Naive thymus-derived CD4-positive, alpha-beta T cell (primary cell): ENCODE data around the gene SEC14L5. TPM values are rescaled to one million over a fixed set of nuclear protein-coding genes. Genes with fewer than 3 reads are reported as not detected.

Experiments used
- ATAC-seq: fragments of 150-1000 bp; cut with Tn5 transposase; 2 replicates; pipeline ENCODE4 v1.10.0; 2021; ENCODE audit warnings: mild to moderate bottlenecking, moderate library complexity
- CTCF ChIA-PET: fragments of 350-600 bp; sonication (Branson Sonifier 250); formaldehyde crosslinking; loops from one replicate; lab custom pipeline; 2021; ENCODE audit warnings: antibody characterized with exemption; lab: Charles Lee
- POLR2A ChIA-PET: fragments of 350-600 bp; sonication (Branson Sonifier 250); formaldehyde crosslinking; loops from one replicate; lab custom pipeline; 2021; ENCODE audit warnings: antibody characterized with exemption, inconsistent platforms; lab: Charles Lee
- DNase-seq, 9 donors: peaks; one replicate each; pipeline versions ENCODE4 v3.0.0 to v3.0.0-alpha.2; 2020 to 2022; ENCODE audit warnings: mixed read lengths in 1 of 9
- H3K27ac ChIP-seq: one replicate; pipeline ENCODE4 v1.7.0; 2013; ENCODE audit warnings: mild to moderate bottlenecking, low read depth, low read length, moderate library complexity
- H3K27me3 ChIP-seq, 2 donors: one replicate each; pipeline ENCODE4 v1.7.0; 2013; ENCODE audit warnings: low read length in 2 of 2, mild to moderate bottlenecking in 2 of 2, moderate library complexity in 2 of 2; ENCODE audit not compliant: control insufficient read depth in 2 of 2, insufficient read depth in 2 of 2
- H3K36me3 ChIP-seq, 3 experiments: 1 replicate in 2 of 3; 2 replicates in 1 of 3; pipeline ENCODE4 v1.7.0; 2013; ENCODE audit warnings: low read length in 3 of 3, mild to moderate bottlenecking in 3 of 3, moderate library complexity in 1 of 3; ENCODE audit not compliant: insufficient read depth in 3 of 3, control insufficient read depth in 2 of 3
- H3K4me1 ChIP-seq, 2 donors: one replicate each; pipeline ENCODE4 v1.7.0; 2013; ENCODE audit warnings: low read length in 2 of 2, mild to moderate bottlenecking in 2 of 2, moderate library complexity in 1 of 2; ENCODE audit not compliant: control insufficient read depth in 2 of 2, insufficient read depth in 2 of 2
- H3K4me3 ChIP-seq: 2 replicates; pipeline ENCODE4 v1.7.0; 2013; ENCODE audit warnings: mild to moderate bottlenecking, low read length
- H3K9me3 ChIP-seq, 3 experiments: 1 replicate in 2 of 3; 2 replicates in 1 of 3; pipeline ENCODE4 v1.7.0; 2013; ENCODE audit warnings: low read length in 3 of 3; ENCODE audit not compliant: control insufficient read depth in 2 of 3
- H3K27ac Mint-ChIP-seq, 9 donors: one replicate each; pipeline ENCODE4 v1.8.0; 2020 to 2022; ENCODE audit warnings: mixed read lengths in 9 of 9, mild to moderate bottlenecking in 8 of 9, moderate library complexity in 5 of 9, inconsistent platforms in 2 of 9
- H3K27me3 Mint-ChIP-seq, 5 donors: one replicate each; pipeline ENCODE4 v1.8.0; 2021 to 2022; ENCODE audit warnings: mixed read lengths in 5 of 5, mild to moderate bottlenecking in 1 of 5
- H3K36me3 Mint-ChIP-seq, 5 donors: one replicate each; pipeline ENCODE4 v1.8.0; 2020 to 2022; ENCODE audit warnings: mixed read lengths in 5 of 5, mild to moderate bottlenecking in 3 of 5, inconsistent platforms in 1 of 5
- H3K4me1 Mint-ChIP-seq, 7 donors: one replicate each; pipeline ENCODE4 v1.8.0; 2020 to 2022; ENCODE audit warnings: mixed read lengths in 7 of 7, mild to moderate bottlenecking in 3 of 7, inconsistent platforms in 1 of 7
- H3K4me3 Mint-ChIP-seq, 10 donors: one replicate each; pipeline ENCODE4 v1.8.0; 2020 to 2022; ENCODE audit warnings: mild to moderate bottlenecking in 10 of 10, mixed read lengths in 10 of 10, moderate library complexity in 6 of 10, inconsistent platforms in 2 of 10
- H3K9me3 Mint-ChIP-seq, 11 donors: one replicate each; pipeline ENCODE4 v1.8.0; 2020 to 2022; ENCODE audit warnings: mixed read lengths in 11 of 11, mild to moderate bottlenecking in 4 of 11, inconsistent platforms in 1 of 11, moderate library complexity in 1 of 11
- intact Hi-C, 2 donors: fragments of 100-400 bp; cut with micrococcal nuclease; formaldehyde crosslinking; loops; one replicate each; pipeline ENCODE4 v1.15.1; 2023
- polyA plus RNA-seq, 2 donors: library from polyadenylated mRNA; unstranded; fragments of 300-500 nt; fragmentation: Illumina TruSeq; gene quantifications; one replicate each; pipeline ENCODE4 v1.2.3, GENCODE V29; 2021
- total RNA-seq, 6 experiments: library from RNA in 5 of 6; stranded (reverse) in 5 of 6; gene quantifications; 1 replicate in 5 of 6; 2 replicates in 1 of 6; pipeline ENCODE4 v1.2.3 and lab custom pipeline; 2021 to 2026

SEC14L5 gene
- total and polyA plus RNA-seq, 7 experiments from 2014 or later: 0.21 to 1.0 TPM; not detected in 5

- CTCF ChIA-PET: no interaction called here
- ATAC-seq (no peak), DNase-seq (no peak)
- Mint-ChIP-seq H3K9me3 (no peaks in the 10 kb centered on the region), H3K36me3 (no peaks in the 10 kb centered on the region), H3K4me1 (no peaks in the 10 kb centered on the region), H3K4me3 (no peak overlapping the region), H3K27ac (no peak overlapping the region), H3K27me3 (peaks cover 0 to 3% (median 0%) of the 10 kb centered on the region in 5 donors)
- POLR2A ChIA-PET: no interaction called here
- intact Hi-C loops: no loop called here
- Histone ChIP-seq H3K4me1 (no peaks in the 10 kb centered on the region), H3K27me3 (no peaks in the 10 kb centered on the region), H3K36me3 (no peaks in the 10 kb centered on the region), H3K27ac (no peak overlapping the region), H3K9me3 (no peaks in the 10 kb centered on the region), H3K4me3 (no peak overlapping the region)
Measured at GRCh38 chr16:5062790-5063765, 104.9 kb downstream of the SEC14L5 start.

- Mint-ChIP-seq H3K4me1 (peaks cover 0 to under 1% (median 0%) of the 10 kb centered on the region in 7 donors), H3K4me3 (no peak overlapping the region), H3K27ac (no peak overlapping the region), H3K27me3 (peaks cover 0 to 3% (median 0%) of the 10 kb centered on the region in 5 donors), H3K9me3 (no peaks in the 10 kb centered on the region), H3K36me3 (no peaks in the 10 kb centered on the region)
- Histone ChIP-seq H3K9me3 (no peaks in the 10 kb centered on the region), H3K4me1 (no peaks in the 10 kb centered on the region), H3K4me3 (no peak overlapping the region), H3K27me3 (no peaks in the 10 kb centered on the region), H3K27ac (no peak overlapping the region), H3K36me3 (no peaks in the 10 kb centered on the region)
- intact Hi-C loops: no loop called here
- ChIA-PET POLR2A (interaction anchor here (0.6 kb wide), 1 partner anchor 39 kb away, joined by 3 read pairs; no protein-coding TSS in a partner anchor), CTCF (interaction anchor here (1.4 kb wide), 1 partner anchor 28 kb away, joined by 4 read pairs; no protein-coding TSS in a partner anchor)
- no peak for DNase-seq
- no peak for ATAC-seq
Measured at GRCh38 chr16:5064915-5065314, 106.8 kb downstream of the SEC14L5 start.

- Histone ChIP-seq H3K4me3 (no peak overlapping the region), H3K27me3 (no peaks in the 10 kb centered on the region), H3K27ac (no peak overlapping the region), H3K4me1 (no peaks in the 10 kb centered on the region), H3K9me3 (no peaks in the 10 kb centered on the region), H3K36me3 (no peaks in the 10 kb centered on the region)
- Mint-ChIP-seq H3K4me3 (no peak overlapping the region), H3K27ac (no peak overlapping the region), H3K36me3 (no peaks in the 10 kb centered on the region), H3K27me3 (peaks cover 0 to 3% (median 0%) of the 10 kb centered on the region in 5 donors), H3K4me1 (peaks cover 0 to 5% (median under 1%) of the 10 kb centered on the region in 7 donors), H3K9me3 (no peaks in the 10 kb centered on the region)
- ATAC-seq (no peak), DNase-seq (no peak)
- POLR2A ChIA-PET: interaction anchor here (0.6 kb wide), 1 partner anchor 39 kb away, joined by 3 read pairs; no protein-coding TSS in a partner anchor
- CTCF ChIA-PET: interaction anchor here (1.4 kb wide), 1 partner anchor 28 kb away, joined by 4 read pairs; no protein-coding TSS in a partner anchor
- intact Hi-C loops: no loop called here
Measured at GRCh38 chr16:5065326-5065725, 107.2 kb downstream of the SEC14L5 start.

GRCh38 chr16:5065813-5066212 is 107.7 kb downstream of the SEC14L5 start, which contains the start of gene C16orf89:
Gene C16orf89, minus strand, starts transcription at chr16:5065956. Its CDS starts 48 bp downstream, at chr16:5065908.
- H3K4me3 Mint-ChIP-seq: no peak within 1 kb of the TSS
- no peaks in the 10 kb centered on the region for H3K36me3 Mint-ChIP-seq
- H3K4me3 ChIP-seq: no peak within 1 kb of the TSS
- no peaks in the 10 kb centered on the region for H3K9me3 ChIP-seq
- H3K36me3 ChIP-seq: no peaks in the 10 kb centered on the region
- peaks cover 0 to 3% (median 0%) of the 10 kb centered on the region in 5 donors for H3K27me3 Mint-ChIP-seq
- ChIA-PET CTCF (no interaction called here), POLR2A (no interaction called here)
- no peak within 1 kb of the TSS for H3K27ac Mint-ChIP-seq
- H3K9me3 Mint-ChIP-seq: no peaks in the 10 kb centered on the region
- no peaks in the 10 kb centered on the region for H3K27me3 ChIP-seq
- peaks cover 0 to 2% of the 10 kb centered on the region in 2 donors for H3K4me1 ChIP-seq
- no peak for DNase-seq
- no peak for ATAC-seq
- H3K27ac ChIP-seq: no peak within 1 kb of the TSS
- peaks cover under 1 to 10% (median 6%) of the 10 kb centered on the region in 7 donors for H3K4me1 Mint-ChIP-seq
- intact Hi-C loops: no loop called here

- Histone ChIP-seq H3K36me3 (no peaks in the 10 kb centered on the region), H3K4me1 (peaks cover 6 to 9% of the 10 kb centered on the region in 2 donors), H3K27me3 (no peaks in the 10 kb centered on the region), H3K9me3 (no peaks in the 10 kb centered on the region), H3K4me3 (no peak overlapping the region), H3K27ac (no peak overlapping the region)
- DNase-seq: no peak
- no peaks in the 10 kb centered on the region for H3K9me3 Mint-ChIP-seq
- H3K4me3 Mint-ChIP-seq: no peak overlapping the region
- ChIA-PET CTCF (no interaction called here), POLR2A (no interaction called here)
- H3K36me3 Mint-ChIP-seq: no peaks in the 10 kb centered on the region
- intact Hi-C loops: no loop called here
- no peak for ATAC-seq
- H3K4me1 Mint-ChIP-seq: peaks cover 8 to 17% (median 12%) of the 10 kb centered on the region in 7 donors
- peaks cover 0 to 3% (median 0%) of the 10 kb centered on the region in 5 donors for H3K27me3 Mint-ChIP-seq
- H3K27ac Mint-ChIP-seq: no peak overlapping the region
Measured at GRCh38 chr16:5066511-5066910, 108.4 kb downstream of the SEC14L5 start.
